HepG2 (cell line): ENCODE results near the gene CSNK2A1. TPM values are rescaled to one million over a fixed set of nuclear protein-coding genes. Genes with fewer than 3 reads are reported as not detected.
A peak's percentile ranks its signal among the peaks of the same experiment; 100 is the strongest.

Experiments used
- AFF4 ChIP-seq: sonication (generic); formaldehyde crosslinking; IDR thresholded peaks from 2 replicates; pipeline ENCODE4 v1.4.0; 2020; ENCODE audit warnings: missing genetic modification reagents
- AKAP8 ChIP-seq: sonication (generic); formaldehyde crosslinking; IDR thresholded peaks from 2 replicates; pipeline ENCODE4 v1.5.1; 2020; ENCODE audit warnings: mild to moderate bottlenecking, missing genetic modification reagents
- CBX2 ChIP-seq, 2 experiments: fragments of 200-600 bp in 1 of 2; sonication (generic); formaldehyde crosslinking in 1 of 2; IDR thresholded peaks; 2 replicates each; pipeline versions ENCODE4 v1.7.0 to v1.8.1; 2018 to 2022; ENCODE audit warnings: low read depth in 2 of 2, low read length in 1 of 2, mild to moderate bottlenecking in 1 of 2, missing genetic modification reagents in 1 of 2
- CEBPG ChIP-seq: IDR thresholded peaks from 2 replicates; pipeline ENCODE4 v1.6.1; 2016
- DRAP1 ChIP-seq: IDR thresholded peaks from 2 replicates; pipeline ENCODE4 v1.6.1; 2016; ENCODE audit warnings: missing genetic modification reagents, missing compliant biosample characterization
- GRHL1 ChIP-seq: sonication (generic); formaldehyde crosslinking; conservative IDR thresholded peaks from 2 replicates; pipeline ENCODE4 v1.8.0; 2022; ENCODE audit warnings: missing genetic modification reagents
- HNF4G ChIP-seq, 2 experiments: sonication (generic) in 1 of 2; formaldehyde crosslinking in 1 of 2; IDR thresholded peaks; 2 replicates each; pipeline versions ENCODE4 v1.4.0 to v1.6.1; 2011 to 2020; ENCODE audit warnings: borderline replicate concordance in 2 of 2, low read depth in 2 of 2, mild to moderate bottlenecking in 2 of 2, low read length in 1 of 2, missing genetic modification reagents in 1 of 2, moderate library complexity in 1 of 2
- KDM5B ChIP-seq: sonication (generic); formaldehyde crosslinking; IDR thresholded peaks from 2 replicates; pipeline ENCODE4 v1.4.0; 2020; ENCODE audit warnings: missing genetic modification reagents, mild to moderate bottlenecking, borderline replicate concordance
- MXD4 ChIP-seq: IDR thresholded peaks from 2 replicates; pipeline ENCODE4 v1.6.1; 2016; ENCODE audit warnings: mild to moderate bottlenecking, missing biosample characterization, missing genetic modification reagents
- NFRKB ChIP-seq: fragments of 450-650 bp; IDR thresholded peaks from 2 replicates; pipeline ENCODE4 v1.6.1; 2017
- PITX1 ChIP-seq: sonication (generic); formaldehyde crosslinking; IDR thresholded peaks from 2 replicates; pipeline ENCODE4 v1.5.1; 2020; ENCODE audit warnings: mild to moderate bottlenecking, missing genetic modification reagents
- RARG ChIP-seq: sonication (generic); formaldehyde crosslinking; IDR thresholded peaks from 2 replicates; pipeline ENCODE4 v1.4.0; 2020; ENCODE audit warnings: low read depth, mild to moderate bottlenecking, missing genetic modification reagents
- SCMH1 ChIP-seq: sonication (generic); formaldehyde crosslinking; IDR thresholded peaks from 2 replicates; pipeline ENCODE4 v1.9.0; 2021; ENCODE audit warnings: missing genetic modification reagents, mild to moderate bottlenecking, borderline replicate concordance
- SIN3A ChIP-seq: IDR thresholded peaks from 2 replicates; pipeline ENCODE4 v1.6.1; 2011; ENCODE audit warnings: low read depth, mild to moderate bottlenecking, control low read depth, low read length, borderline replicate concordance
- SP2 ChIP-seq: sonication (generic); formaldehyde crosslinking; IDR thresholded peaks from 2 replicates; pipeline ENCODE4 v1.5.1; 2020; ENCODE audit warnings: mild to moderate bottlenecking, missing genetic modification reagents
- ZBTB21 ChIP-seq: sonication (generic); formaldehyde crosslinking; IDR thresholded peaks from 2 replicates; pipeline ENCODE4 v1.4.0; 2020; ENCODE audit warnings: missing genetic modification reagents
- ZFP37 ChIP-seq: sonication (generic); formaldehyde crosslinking; IDR thresholded peaks from 2 replicates; pipeline ENCODE4 v1.4.0; 2020; ENCODE audit warnings: missing genetic modification reagents, borderline replicate concordance
- ZNF280B ChIP-seq: sonication (generic); formaldehyde crosslinking; IDR thresholded peaks from 2 replicates; pipeline ENCODE4 v1.5.0; 2020; ENCODE audit warnings: missing genetic modification reagents, mild to moderate bottlenecking, borderline replicate concordance
- ZNF468 ChIP-seq: sonication (generic); formaldehyde crosslinking; IDR thresholded peaks from 2 replicates; pipeline ENCODE4 v1.8.0; 2022; ENCODE audit warnings: mild to moderate bottlenecking, moderate library complexity, missing genetic modification reagents
- ZNF546 ChIP-seq: sonication (generic); formaldehyde crosslinking; conservative IDR thresholded peaks from 2 replicates; pipeline ENCODE4 v1.8.1; 2023; ENCODE audit warnings: mild to moderate bottlenecking, missing genetic modification reagents
- ZNF614 ChIP-seq: IDR thresholded peaks from 2 replicates; pipeline ENCODE4 v1.6.1; 2018; ENCODE audit warnings: missing biosample characterization, missing genetic modification reagents, inconsistent platforms, borderline replicate concordance
- ZNF703 ChIP-seq: sonication (generic); formaldehyde crosslinking; IDR thresholded peaks from 2 replicates; pipeline ENCODE4 v1.5.1; 2020; ENCODE audit warnings: missing genetic modification reagents, mild to moderate bottlenecking, moderate library complexity, borderline replicate concordance
- polyA plus RNA-seq, 8 experiments: library from polyadenylated mRNA; depleted of rRNA in 3 of 8; stranded (reverse) in 7 of 8; unstranded in 1 of 8; fragments of >200 nt; fragmentation: Illumina TruSeq in 4 of 8; extraction: Trizol in 4 of 8; gene quantifications; 2 replicates each; pipeline versions ENCODE4 v1.2.1 to v1.2.3, GENCODE V29; 2011 to 2016; ENCODE audit warnings: low read depth in 4 of 8, missing spikeins in 1 of 8, mixed read lengths in 1 of 8; ENCODE audit not compliant: insufficient read depth in 1 of 8
- total RNA-seq, 5 experiments: library from RNA; depleted of rRNA; stranded (reverse); fragments of >200 nt; fragmentation: Illumina TruSeq; extraction: Trizol; gene quantifications; 2 replicates each; pipeline ENCODE4 v1.2.3, GENCODE V29; 2016; ENCODE audit warnings: low read depth in 1 of 5

The CSNK2A1 gene
- total and polyA plus RNA-seq, 2 of the 13 experiments (the other 11 are each of a cell fraction or from before 2014, with no cell fraction given): 153 to 231 TPM

- TF ChIP-seq SP2 (CRISPR knock-in tag): no peak
- TF ChIP-seq ZNF280B (CRISPR knock-in tag): no peak
- TF ChIP-seq ZBTB21: no peak
- peak; percentile 29; the same call in 1 of the 2 replicates for TF ChIP-seq CEBPG
- TF ChIP-seq AKAP8 (CRISPR knock-in tag): no peak
- TF ChIP-seq ZNF703 (CRISPR knock-in tag): no peak
- TF ChIP-seq KDM5B: peak; percentile 22; the same call in 1 of the 2 replicates
- peak; percentile 82; the same call in 1 of the 2 replicates for TF ChIP-seq ZNF614 (CRISPR knock-in tag)
- TF ChIP-seq GRHL1 (CRISPR knock-in tag): no peak
- TF ChIP-seq HNF4G (IDR thresholded peaks at IDR 0.05; ENCODE audit: borderline replicate concordance, low read depth, low read length): no peak
- TF ChIP-seq HNF4G (CRISPR knock-in tag; IDR thresholded peaks at IDR 0.05; ENCODE audit: borderline replicate concordance, low read depth): no peak
- TF ChIP-seq MXD4 (CRISPR knock-in tag): peak; percentile 69; the same call in 1 of the 2 replicates
- TF ChIP-seq ZNF546 (CRISPR knock-in tag): no peak
- TF ChIP-seq ZFP37 (CRISPR knock-in tag): peak; percentile 8; the same call in 1 of the 2 replicates
- TF ChIP-seq DRAP1 (CRISPR knock-in tag): peak; percentile 26; the same call in 1 of the 2 replicates
- no peak for TF ChIP-seq NFRKB
- TF ChIP-seq SIN3A: no peak
- TF ChIP-seq SCMH1 (CRISPR knock-in tag): no peak
- no peak for TF ChIP-seq AFF4 (CRISPR knock-in tag)
- no peak for TF ChIP-seq RARG (CRISPR knock-in tag)
- no peak for TF ChIP-seq ZNF468 (CRISPR knock-in tag)
- TF ChIP-seq CBX2 (IDR thresholded peaks at IDR 0.05; ENCODE audit: low read depth, low read length): no peak
- no peak for TF ChIP-seq CBX2 (CRISPR knock-in tag; IDR thresholded peaks at IDR 0.05; ENCODE audit: low read depth)
- no peak for TF ChIP-seq PITX1 (CRISPR knock-in tag)
Observed at GRCh38 chr20:561437-562231, 18.0 kb upstream of the CSNK2A1 start (continued).
